Endothelial cell of umbilical vein (primary cell): ENCODE results near the gene DMBX1. TPM values are rescaled to one million over a fixed set of nuclear protein-coding genes. Genes with fewer than 3 reads are reported as not detected.

Experiments
- BruUV-seq: library from RNA; stranded (reverse); fragments of 400-500 nt; replicated peaks from 2 replicates; lab custom pipeline; 2021; lab: Mats Ljungman, UMichigan
- CTCF ChIA-PET: fragments of 300-600, 350-600 bp; sonication (Branson Sonifier 250); formaldehyde crosslinking; loops from one replicate; lab custom pipeline; 2021; ENCODE audit warnings: antibody characterized with exemption, inconsistent platforms; lab: Charles Lee
- POLR2A ChIA-PET: fragments of 300-600, 350-600 bp; sonication (Branson Sonifier 250); formaldehyde crosslinking; loops from one replicate; lab custom pipeline; 2021; ENCODE audit warnings: antibody characterized with exemption, inconsistent platforms; lab: Charles Lee
- DNase-seq: peaks from one replicate; pipeline ENCODE4 v3.0.0-alpha.2; 2011; ENCODE audit warnings: low read depth, low spot score
- FAIRE-seq: peaks from 2 replicates; lab custom pipeline; 2011; peaks lifted over from hg19 to GRCh38; lab: Jason Lieb, UNC
- H2AFZ ChIP-seq: 2 replicates; pipeline ENCODE4 v1.6.0; 2012; ENCODE audit warnings: low read depth, low read length, control low read depth, inconsistent platforms
- H3K27ac ChIP-seq: 2 replicates; pipeline ENCODE4 v1.5.1; 2011; ENCODE audit warnings: low read depth, mild to moderate bottlenecking, control low read depth, low read length, moderate library complexity; ENCODE audit not compliant: insufficient read depth
- H3K27me3 ChIP-seq, 2 experiments: 2 replicates each; pipeline versions ENCODE4 v1.6.0 to v1.6.1; 2011; ENCODE audit warnings: low read length in 2 of 2, mixed read lengths in 1 of 2; ENCODE audit not compliant: control insufficient read depth in 2 of 2, insufficient read depth in 2 of 2
- H3K36me3 ChIP-seq, 2 experiments: 2 replicates in 1 of 2; 3 replicates in 1 of 2; pipeline ENCODE4 v1.5.1; 2011; ENCODE audit warnings: low read length in 2 of 2, mild to moderate bottlenecking in 1 of 2, moderate library complexity in 1 of 2; ENCODE audit not compliant: control insufficient read depth in 2 of 2, insufficient read depth in 2 of 2; ENCODE audit errors: extremely low read depth in 1 of 2
- H3K4me1 ChIP-seq: 3 replicates; pipeline ENCODE4 v1.5.1; 2011; ENCODE audit warnings: mild to moderate bottlenecking, low read length; ENCODE audit not compliant: control insufficient read depth, insufficient read depth; ENCODE audit errors: extremely low read depth
- H3K4me2 ChIP-seq: 2 replicates; pipeline ENCODE4 v1.6.1; 2011; ENCODE audit warnings: low read length, control low read depth, mixed read lengths; ENCODE audit not compliant: insufficient read depth
- H3K4me3 ChIP-seq, 3 experiments: fragments of 200-600 bp in 1 of 3; sonication (generic), shearing (Covaris generic) in 1 of 3; replicated peaks in 1 of 3; 2 replicates each; pipeline ENCODE4 v1.5.1; 2011 to 2016; ENCODE audit warnings: control low read depth in 3 of 3, low read length in 3 of 3, mild to moderate bottlenecking in 2 of 3, inconsistent platforms in 1 of 3, low read depth in 1 of 3, moderate library complexity in 1 of 3; ENCODE audit not compliant: insufficient read depth in 1 of 3
- H3K79me2 ChIP-seq: 2 replicates; pipeline ENCODE4 v1.6.0; 2012; ENCODE audit warnings: low read length, inconsistent platforms; ENCODE audit not compliant: control insufficient read depth, insufficient read depth
- H3K9ac ChIP-seq: replicated peaks from 2 replicates; pipeline ENCODE3; 2011; ENCODE audit warnings: low read length, control low read depth; ENCODE audit not compliant: insufficient read depth; ENCODE audit errors: extremely low read depth
- H3K9me1 ChIP-seq: replicated peaks from 3 replicates; pipeline ENCODE4 v1.6.0; 2011; ENCODE audit warnings: mild to moderate bottlenecking, low read length; ENCODE audit not compliant: control insufficient read depth, insufficient read depth; ENCODE audit errors: extremely low read depth
- H3K9me3 ChIP-seq: replicated peaks from 2 replicates; pipeline ENCODE4 v1.5.1; 2012; ENCODE audit warnings: low read length, inconsistent platforms; ENCODE audit not compliant: control insufficient read depth, insufficient read depth
- H4K20me1 ChIP-seq: replicated peaks from 2 replicates; pipeline ENCODE3; 2011; ENCODE audit warnings: mild to moderate bottlenecking, low read length; ENCODE audit not compliant: control insufficient read depth, insufficient read depth; ENCODE audit errors: extremely low read depth
- EZH2 ChIP-seq: IDR thresholded peaks from 2 replicates; pipeline ENCODE4 v1.6.1; 2012; ENCODE audit warnings: borderline replicate concordance, low read depth, mild to moderate bottlenecking, moderate library complexity, low read length, inconsistent platforms; ENCODE audit not compliant: severe bottlenecking
- FOS ChIP-seq: IDR thresholded peaks from 2 replicates; pipeline ENCODE4 v1.6.1; 2011; ENCODE audit warnings: mild to moderate bottlenecking, low read length, moderate library complexity, borderline replicate concordance; ENCODE audit not compliant: insufficient read depth
- GATA2 ChIP-seq: IDR thresholded peaks from 2 replicates; pipeline ENCODE4 v1.7.0; 2011; ENCODE audit warnings: low read depth, mild to moderate bottlenecking, moderate library complexity, mixed read lengths, low read length; ENCODE audit not compliant: insufficient read length, insufficient read depth
- JUN ChIP-seq: IDR thresholded peaks from 2 replicates; pipeline ENCODE4 v1.6.1; 2011; ENCODE audit warnings: borderline replicate concordance, low read depth; ENCODE audit not compliant: insufficient read length, insufficient read depth
- MYC ChIP-seq: IDR thresholded peaks from one replicate; pipeline ENCODE4 v1.6.1; 2011; ENCODE audit warnings: mild to moderate bottlenecking, low read depth, low read length
- POLR2A ChIP-seq: IDR thresholded peaks from 2 replicates; pipeline ENCODE4 v1.6.1; 2012; ENCODE audit warnings: low read depth, mild to moderate bottlenecking, control low read depth, low read length
- POLR2AphosphoS5 ChIP-seq: IDR thresholded peaks from 2 replicates; pipeline ENCODE4 v1.6.1; 2012; ENCODE audit warnings: low read depth, mild to moderate bottlenecking, control low read depth, low read length, moderate library complexity; ENCODE audit not compliant: insufficient read depth
- dilution Hi-C: fragments of 300-500 bp; cut with MboI; formaldehyde crosslinking; loops from one replicate; pipeline ENCODE4 v1.15.0; 2019; ENCODE audit warnings: low sequenced_read_pairs; ENCODE audit not compliant: extremely low pct_ligation_motif_present
- intact Hi-C: fragments of 100-400 bp; cut with micrococcal nuclease; formaldehyde crosslinking; loops from one replicate; pipeline ENCODE4 v1.10.0; 2022
- polyA plus RNA-seq, 4 experiments: library from polyadenylated mRNA; depleted of rRNA in 3 of 4; stranded (reverse) in 3 of 4; unstranded in 1 of 4; fragments of >200 nt; gene quantifications; 2 replicates each; pipeline versions ENCODE4 v1.2.1 to v1.2.3, GENCODE V29; 2011 to 2012; ENCODE audit warnings: missing spikeins in 1 of 4
- total RNA-seq: library from RNA; stranded (reverse); gene quantifications from 2 replicates; pipeline ENCODE4 v1.2.3, GENCODE V29; 2021
- TF ChIP-seq, protein P1 (sequence below): IDR thresholded peaks from 2 replicates; pipeline ENCODE4 v1.6.1; 2011; ENCODE audit not compliant: insufficient read depth, insufficient read length
- TF ChIP-seq, protein P2 (sequence below), 2 donors: IDR thresholded peaks; 1 replicate in 1 of 2; 2 replicates in 1 of 2; pipeline ENCODE4 v1.5.1; 2011; ENCODE audit warnings: low read length in 2 of 2, mild to moderate bottlenecking in 2 of 2, moderate library complexity in 2 of 2, control low read depth in 1 of 2, inconsistent platforms in 1 of 2, low read depth in 1 of 2; ENCODE audit not compliant: insufficient read depth in 1 of 2; ENCODE audit errors: extremely low read depth in 1 of 2

The DMBX1 gene
- total and polyA plus RNA-seq, 2 donors (not counting 3 experiments of a cell fraction or from before 2014, with no cell fraction given) = not detected

GRCh38 chr1:46492269-46492853, 2.7 kb downstream of the DMBX1 start:
- TF ChIP-seq POLR2AphosphoS5 = no peak
- TF ChIP-seq MYC = no peak
- TF ChIP-seq, protein P1, sequence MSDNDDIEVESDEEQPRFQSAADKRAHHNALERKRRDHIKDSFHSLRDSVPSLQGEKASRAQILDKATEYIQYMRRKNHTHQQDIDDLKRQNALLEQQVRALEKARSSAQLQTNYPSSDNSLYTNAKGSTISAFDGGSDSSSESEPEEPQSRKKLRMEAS = no peak
- TF ChIP-seq, protein P2, sequence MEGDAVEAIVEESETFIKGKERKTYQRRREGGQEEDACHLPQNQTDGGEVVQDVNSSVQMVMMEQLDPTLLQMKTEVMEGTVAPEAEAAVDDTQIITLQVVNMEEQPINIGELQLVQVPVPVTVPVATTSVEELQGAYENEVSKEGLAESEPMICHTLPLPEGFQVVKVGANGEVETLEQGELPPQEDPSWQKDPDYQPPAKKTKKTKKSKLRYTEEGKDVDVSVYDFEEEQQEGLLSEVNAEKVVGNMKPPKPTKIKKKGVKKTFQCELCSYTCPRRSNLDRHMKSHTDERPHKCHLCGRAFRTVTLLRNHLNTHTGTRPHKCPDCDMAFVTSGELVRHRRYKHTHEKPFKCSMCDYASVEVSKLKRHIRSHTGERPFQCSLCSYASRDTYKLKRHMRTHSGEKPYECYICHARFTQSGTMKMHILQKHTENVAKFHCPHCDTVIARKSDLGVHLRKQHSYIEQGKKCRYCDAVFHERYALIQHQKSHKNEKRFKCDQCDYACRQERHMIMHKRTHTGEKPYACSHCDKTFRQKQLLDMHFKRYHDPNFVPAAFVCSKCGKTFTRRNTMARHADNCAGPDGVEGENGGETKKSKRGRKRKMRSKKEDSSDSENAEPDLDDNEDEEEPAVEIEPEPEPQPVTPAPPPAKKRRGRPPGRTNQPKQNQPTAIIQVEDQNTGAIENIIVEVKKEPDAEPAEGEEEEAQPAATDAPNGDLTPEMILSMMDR (IDR thresholded peaks at IDR 0.05; ENCODE audit: extremely low read depth in 1 of 2, insufficient read depth in 1 of 2, low read depth in 1 of 2, low read length in 2 of 2) = no peak
- no peak for TF ChIP-seq POLR2A
- no peak for TF ChIP-seq JUN
- no peak for TF ChIP-seq EZH2
- TF ChIP-seq GATA2 = no peak
- no peak for TF ChIP-seq FOS
- FAIRE-seq = no peak
- Histone ChIP-seq H3K36me3 (no peaks in the 10 kb centered on the region), H3K27me3 (peaks cover 82 to 85% of the 10 kb centered on the region in 2 experiments), H3K9me1 (no peaks in the 10 kb centered on the region), H3K9me3 (no peaks in the 10 kb centered on the region), H3K9ac (no peak overlapping the region), H3K27ac (no peak overlapping the region), H4K20me1 (no peaks in the 10 kb centered on the region), H3K79me2 (no peaks in the 10 kb centered on the region), H3K4me1 (no peaks in the 10 kb centered on the region), H3K4me3 (no peak overlapping the region), H3K4me2 (no peak overlapping the region), H2AFZ (no peak overlapping the region)
- no peak for DNase-seq
- dilution Hi-C loops (loop anchor here (10.0 kb wide), 1 partner anchor 58 kb away; no protein-coding TSS in a partner anchor), intact Hi-C loops (no loop called here)
- ChIA-PET POLR2A (no interaction called here), CTCF (no interaction called here)
- no TSS peak for BruUV-seq
